ENCODE results near the gene NFE2L2.

DNA sequence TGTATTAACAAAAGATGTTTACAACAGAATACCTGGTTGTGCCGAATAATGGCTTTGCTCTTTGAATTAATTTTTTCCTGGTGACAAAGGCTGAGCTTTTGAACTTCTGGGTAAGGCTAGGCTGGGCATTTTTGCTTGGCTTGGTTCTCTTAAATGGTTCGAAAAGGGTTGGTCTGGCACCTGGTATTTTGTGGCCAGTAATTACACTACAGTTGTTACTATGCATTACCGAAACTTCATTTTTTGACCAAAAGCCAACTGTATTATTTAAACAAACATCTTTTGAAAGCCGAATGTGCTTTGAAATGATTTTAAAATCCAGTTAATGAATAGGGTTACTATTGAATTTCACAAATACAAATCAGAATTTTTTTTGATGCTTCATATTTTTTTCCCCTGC is 19.4 kb upstream of the NFE2L2 start:
- TF ChIP-seq POLR2A (IDR thresholded peaks at IDR 0.05; ENCODE audit: low read depth, low read length) (no peak), JUN (IDR thresholded peaks at IDR 0.05; ENCODE audit: borderline replicate concordance, insufficient read depth, insufficient read length, low read depth) (no peak), EZH2 (IDR thresholded peaks at IDR 0.05; ENCODE audit: borderline replicate concordance, low read depth, low read length, severe bottlenecking) (no peak), POLR2AphosphoS5 (IDR thresholded peaks at IDR 0.05; ENCODE audit: insufficient read depth, low read depth, low read length) (no peak), MYC (IDR thresholded peaks at IDR 0.05; ENCODE audit: low read depth, low read length) (no peak), GATA2 (IDR thresholded peaks at IDR 0.05; ENCODE audit: insufficient read depth, insufficient read length, low read depth, low read length) (no peak), FOS (IDR thresholded peaks at IDR 0.05; ENCODE audit: borderline replicate concordance, insufficient read depth, low read length) (no peak)
- TF ChIP-seq, protein P1, sequence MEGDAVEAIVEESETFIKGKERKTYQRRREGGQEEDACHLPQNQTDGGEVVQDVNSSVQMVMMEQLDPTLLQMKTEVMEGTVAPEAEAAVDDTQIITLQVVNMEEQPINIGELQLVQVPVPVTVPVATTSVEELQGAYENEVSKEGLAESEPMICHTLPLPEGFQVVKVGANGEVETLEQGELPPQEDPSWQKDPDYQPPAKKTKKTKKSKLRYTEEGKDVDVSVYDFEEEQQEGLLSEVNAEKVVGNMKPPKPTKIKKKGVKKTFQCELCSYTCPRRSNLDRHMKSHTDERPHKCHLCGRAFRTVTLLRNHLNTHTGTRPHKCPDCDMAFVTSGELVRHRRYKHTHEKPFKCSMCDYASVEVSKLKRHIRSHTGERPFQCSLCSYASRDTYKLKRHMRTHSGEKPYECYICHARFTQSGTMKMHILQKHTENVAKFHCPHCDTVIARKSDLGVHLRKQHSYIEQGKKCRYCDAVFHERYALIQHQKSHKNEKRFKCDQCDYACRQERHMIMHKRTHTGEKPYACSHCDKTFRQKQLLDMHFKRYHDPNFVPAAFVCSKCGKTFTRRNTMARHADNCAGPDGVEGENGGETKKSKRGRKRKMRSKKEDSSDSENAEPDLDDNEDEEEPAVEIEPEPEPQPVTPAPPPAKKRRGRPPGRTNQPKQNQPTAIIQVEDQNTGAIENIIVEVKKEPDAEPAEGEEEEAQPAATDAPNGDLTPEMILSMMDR (IDR thresholded peaks at IDR 0.05; ENCODE audit: extremely low read depth in 1 of 2, insufficient read depth in 1 of 2, low read depth in 1 of 2, low read length in 2 of 2), result no peak
- TF ChIP-seq, protein P2, sequence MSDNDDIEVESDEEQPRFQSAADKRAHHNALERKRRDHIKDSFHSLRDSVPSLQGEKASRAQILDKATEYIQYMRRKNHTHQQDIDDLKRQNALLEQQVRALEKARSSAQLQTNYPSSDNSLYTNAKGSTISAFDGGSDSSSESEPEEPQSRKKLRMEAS (IDR thresholded peaks at IDR 0.05; ENCODE audit: insufficient read depth, insufficient read length), result no peak
